Calu3 (cell line): ENCODE data around the gene BZW2. TPM values are rescaled to one million over a fixed set of nuclear protein-coding genes. Genes with fewer than 3 reads are reported as not detected.

ENCODE experiments used
- BruUV-seq: library from RNA; stranded (reverse); fragments of 400-500 nt; replicated peaks from 2 replicates; lab custom pipeline; 2021; lab: Mats Ljungman, UMichigan
- CTCF ChIA-PET: fragments of 300-600 bp; sonication (Branson Sonifier 250); formaldehyde crosslinking; loops from one replicate; lab custom pipeline; 2022; ENCODE audit warnings: antibody characterized with exemption; lab: Charles Lee
- DNase-seq: peaks from one replicate; pipeline ENCODE4 v3.0.0; 2022
- H3K27ac Mint-ChIP-seq: one replicate; pipeline ENCODE4 v1.8.0; 2022; ENCODE audit warnings: mixed read lengths; ENCODE audit not compliant: unreplicated experiment
- H3K27me3 Mint-ChIP-seq: one replicate; pipeline ENCODE4 v1.8.0; 2022; ENCODE audit warnings: mixed read lengths; ENCODE audit not compliant: unreplicated experiment
- H3K36me3 Mint-ChIP-seq: one replicate; pipeline ENCODE4 v1.8.0; 2022; ENCODE audit warnings: mild to moderate bottlenecking, moderate library complexity, mixed read lengths; ENCODE audit not compliant: insufficient read depth, unreplicated experiment
- H3K4me1 Mint-ChIP-seq: one replicate; pipeline ENCODE4 v1.8.0; 2022; ENCODE audit warnings: mild to moderate bottlenecking, low read depth, mixed read lengths; ENCODE audit not compliant: unreplicated experiment
- H3K4me3 Mint-ChIP-seq: one replicate; pipeline ENCODE4 v1.8.0; 2022; ENCODE audit warnings: mild to moderate bottlenecking, low read depth, moderate library complexity, mixed read lengths; ENCODE audit not compliant: unreplicated experiment
- H3K9me3 Mint-ChIP-seq: one replicate; pipeline ENCODE4 v1.8.0; 2022; ENCODE audit warnings: low read depth, mixed read lengths; ENCODE audit not compliant: unreplicated experiment
- CTCF ChIP-seq: fragments of 200-600 bp; IDR thresholded peaks from one replicate; pipeline ENCODE4 v1.8.0; 2022; ENCODE audit warnings: antibody characterized with exemption; ENCODE audit not compliant: unreplicated experiment
- intact Hi-C: fragments of 100-400 bp; cut with micrococcal nuclease; formaldehyde crosslinking; loops from one replicate; pipeline ENCODE4 v1.10.0; 2022; ENCODE audit not compliant: unreplicated experiment
- total RNA-seq: library from RNA; stranded (reverse); gene quantifications from 2 replicates; pipeline ENCODE4 v1.2.3, GENCODE V29; 2022

The BZW2 gene
- total RNA-seq, 1 experiment from 2014 or later, result 194 TPM

- H3K4me3 Mint-ChIP-seq, result no peak overlapping the region
- CTCF ChIA-PET, result interaction anchor here (0.6 kb wide), 1 partner anchor 697 kb away, joined by 3 read pairs; no protein-coding TSS in a partner anchor
- TF ChIP-seq CTCF, result no peak
- BruUV-seq, result no TSS peak
- no peaks in the 10 kb centered on the region for H3K9me3 Mint-ChIP-seq
- H3K4me1 Mint-ChIP-seq, result peaks cover 7% of the 10 kb centered on the region
- H3K27ac Mint-ChIP-seq, result no peak overlapping the region
- no peak for DNase-seq
- no peaks in the 10 kb centered on the region for H3K27me3 Mint-ChIP-seq
- intact Hi-C loops, result loop anchor here (5.0 kb wide), 1 partner anchor 89 kb away; no protein-coding TSS in a partner anchor
- H3K36me3 Mint-ChIP-seq, result peaks cover 69% of the 10 kb centered on the region
Observed at GRCh38 chr7:16698200-16698905, 52.4 kb downstream of the BZW2 start.

- intact Hi-C loops, result no loop called here
Observed at GRCh38 chr7:16702441-16702840, 56.5 kb downstream of the BZW2 start.

GRCh38 chr7:16708511-16708910, 62.5 kb downstream of the BZW2 start:
- H3K36me3 Mint-ChIP-seq, result peaks cover 60% of the 10 kb centered on the region
- intact Hi-C loops, result no loop called here
- no TSS peak for BruUV-seq
- CTCF ChIA-PET, result interaction anchor here (1.0 kb wide), 1 partner anchor 13 kb away, joined by 3 read pairs; no protein-coding TSS in a partner anchor
- no peak overlapping the region for H3K4me3 Mint-ChIP-seq
- no peaks in the 10 kb centered on the region for H3K4me1 Mint-ChIP-seq
- H3K9me3 Mint-ChIP-seq, result no peaks in the 10 kb centered on the region
- no peak for DNase-seq
- no peak for TF ChIP-seq CTCF
- no peaks in the 10 kb centered on the region for H3K27me3 Mint-ChIP-seq
- no peak overlapping the region for H3K27ac Mint-ChIP-seq

More at GRCh38 chr7:16702441-16702840, 56.5 kb downstream of the BZW2 start:
- Mint-ChIP-seq H3K4me3 (no peak overlapping the region), H3K4me1 (no peaks in the 10 kb centered on the region), H3K27me3 (no peaks in the 10 kb centered on the region), H3K27ac (no peak overlapping the region), H3K36me3 (peaks cover 72% of the 10 kb centered on the region), H3K9me3 (no peaks in the 10 kb centered on the region)
- no TSS peak for BruUV-seq
- CTCF ChIA-PET, result interaction anchor here (0.7 kb wide), 1 partner anchor 98 kb away, joined by 4 read pairs; no protein-coding TSS in a partner anchor
- no peak for DNase-seq
- no peak for TF ChIP-seq CTCF

- peaks cover 56% of the 10 kb centered on the region for H3K36me3 Mint-ChIP-seq
- no peak for TF ChIP-seq CTCF
- H3K27me3 Mint-ChIP-seq, result no peaks in the 10 kb centered on the region
- DNase-seq, result no peak
- intact Hi-C loops, result no loop called here
- CTCF ChIA-PET, result interaction anchor here (0.7 to 1.0 kb wide), 2 partner anchors 14 to 273 kb away, joined by 3 read pairs; no protein-coding TSS in a partner anchor
- no peak overlapping the region for H3K4me3 Mint-ChIP-seq
- no peak overlapping the region for H3K27ac Mint-ChIP-seq
- no TSS peak for BruUV-seq
- no peaks in the 10 kb centered on the region for H3K4me1 Mint-ChIP-seq
- no peaks in the 10 kb centered on the region for H3K9me3 Mint-ChIP-seq
Observed at GRCh38 chr7:16708980-16709379, 63.0 kb downstream of the BZW2 start.
